ENCODE measurements around the gene IL1RAPL2. TPM values are rescaled to one million over a fixed set of nuclear protein-coding genes. Genes with fewer than 3 reads are reported as not detected.

IL1RAPL2 gene
- total RNA-seq, 1 experiment from 2014 or later = not detected

- POLR2A ChIA-PET = no interaction called here
- no peak for ATAC-seq
- no peaks in the 10 kb centered on the region for H3K27me3 ChIP-seq (ENCODE audit: control insufficient read depth, insufficient read depth, low read length)
- no peak overlapping the region for H3K4me3 ChIP-seq (ENCODE audit: low read depth in 2 of 2, low read length in 2 of 2)
- intact Hi-C loops (cut with micrococcal nuclease; ENCODE audit: unreplicated experiment) (no loop called here), in situ Hi-C loops (cut with HindIII; ENCODE audit: low pct_unique_long_range_greater_than_20kb, low sequenced_read_pairs) (no loop called here)
- BruUV-seq (replicated peaks) = no TSS peak
- no peaks in the 10 kb centered on the region for H3K4me1 ChIP-seq (ENCODE audit: control insufficient read depth, insufficient read depth, low read length)
- no peaks in the 10 kb centered on the region for H3K9me3 ChIP-seq (ENCODE audit: control insufficient read depth, insufficient read depth, low read depth, low read length)
- H3K36me3 ChIP-seq (ENCODE audit: control insufficient read depth, insufficient read depth, low read length) = no peaks in the 10 kb centered on the region
- no peak for TF ChIP-seq POLR2AphosphoS5 (IDR thresholded peaks at IDR 0.05; ENCODE audit: low read depth, low read length)
- no peak for TF ChIP-seq CTCF (IDR thresholded peaks at IDR 0.05)
- TF ChIP-seq TCF7L2 (IDR thresholded peaks at IDR 0.05; ENCODE audit: low read depth, low read length) = no peak
- no peak overlapping the region for H3K27ac ChIP-seq (ENCODE audit: low read length)
- CTCF ChIA-PET = no interaction called here
- no peak for DNase-seq (ENCODE audit: low read depth, low spot score)
Measured at GRCh38 chrX:104621781-104622180, 55.8 kb downstream of the IL1RAPL2 start.

- Histone ChIP-seq H3K4me1 (ENCODE audit: control insufficient read depth, insufficient read depth, low read length) (no peaks in the 10 kb centered on the region), H3K9me3 (ENCODE audit: control insufficient read depth, insufficient read depth, low read depth, low read length) (no peaks in the 10 kb centered on the region), H3K4me3 (ENCODE audit: low read depth in 2 of 2, low read length in 2 of 2) (no peak overlapping the region), H3K27me3 (ENCODE audit: control insufficient read depth, insufficient read depth, low read length) (no peaks in the 10 kb centered on the region), H3K27ac (ENCODE audit: low read length) (no peak overlapping the region), H3K36me3 (ENCODE audit: control insufficient read depth, insufficient read depth, low read length) (no peaks in the 10 kb centered on the region)
- BruUV-seq (replicated peaks) = no TSS peak
- intact Hi-C loops (cut with micrococcal nuclease; ENCODE audit: unreplicated experiment) (no loop called here), in situ Hi-C loops (cut with HindIII; ENCODE audit: low pct_unique_long_range_greater_than_20kb, low sequenced_read_pairs) (no loop called here)
- ATAC-seq = no peak
- no peak for DNase-seq (ENCODE audit: low read depth, low spot score)
- no peak for TF ChIP-seq POLR2AphosphoS5 (IDR thresholded peaks at IDR 0.05; ENCODE audit: low read depth, low read length)
- TF ChIP-seq SIN3A (IDR thresholded peaks at IDR 0.05; ENCODE audit: borderline replicate concordance, insufficient read depth, low read depth, low read length) = no peak
- TF ChIP-seq CTCF (IDR thresholded peaks at IDR 0.05) = no peak
- TF ChIP-seq TCF7L2 (IDR thresholded peaks at IDR 0.05; ENCODE audit: low read depth, low read length) = no peak
- no peak for TF ChIP-seq REST (IDR thresholded peaks at IDR 0.05; ENCODE audit: insufficient read depth in 1 of 2, low read depth in 2 of 2, low read length in 1 of 2)
- ChIA-PET POLR2A (no interaction called here), CTCF (no interaction called here)
Measured at GRCh38 chrX:104641176-104641575, 75.2 kb downstream of the IL1RAPL2 start.

- CTCF ChIA-PET = no interaction called here
- TF ChIP-seq REST (IDR thresholded peaks at IDR 0.05; ENCODE audit: insufficient read depth in 1 of 2, low read depth in 2 of 2, low read length in 1 of 2) = no peak
- no peak for TF ChIP-seq SIN3A (IDR thresholded peaks at IDR 0.05; ENCODE audit: borderline replicate concordance, insufficient read depth, low read depth, low read length)
- no peak for TF ChIP-seq TCF7L2 (IDR thresholded peaks at IDR 0.05; ENCODE audit: low read depth, low read length)
- no peak for TF ChIP-seq CTCF (IDR thresholded peaks at IDR 0.05)
- TF ChIP-seq POLR2AphosphoS5 (IDR thresholded peaks at IDR 0.05; ENCODE audit: low read depth, low read length) = no peak
- ATAC-seq = no peak
- POLR2A ChIA-PET = no interaction called here
- Histone ChIP-seq H3K4me1 (ENCODE audit: control insufficient read depth, insufficient read depth, low read length) (no peaks in the 10 kb centered on the region), H3K4me3 (ENCODE audit: low read depth in 2 of 2, low read length in 2 of 2) (no peak overlapping the region), H3K36me3 (ENCODE audit: control insufficient read depth, insufficient read depth, low read length) (no peaks in the 10 kb centered on the region), H3K9me3 (ENCODE audit: control insufficient read depth, insufficient read depth, low read depth, low read length) (no peaks in the 10 kb centered on the region), H3K27me3 (ENCODE audit: control insufficient read depth, insufficient read depth, low read length) (no peaks in the 10 kb centered on the region), H3K27ac (ENCODE audit: low read length) (no peak overlapping the region)
- intact Hi-C loops (cut with micrococcal nuclease; ENCODE audit: unreplicated experiment) (no loop called here), in situ Hi-C loops (cut with HindIII; ENCODE audit: low pct_unique_long_range_greater_than_20kb, low sequenced_read_pairs) (no loop called here)
- DNase-seq (ENCODE audit: low read depth, low spot score) = no peak
- BruUV-seq (replicated peaks) = no TSS peak
Measured at GRCh38 chrX:104647084-104647483, 81.1 kb downstream of the IL1RAPL2 start.
